Activated CD8-positive, alpha-beta memory T cell treated with anti-CD3 and anti-CD28 coated beads, Interleukin-2, amount 50 U/mL, for 1 hour (primary cell): ENCODE results near the gene FAAP20.

Experiments used
- DNase-seq: peaks from one replicate; pipeline ENCODE4 v3.0.0-alpha.2; 2020; ENCODE audit errors: extremely low read depth

FAAP20 gene

GRCh38 chr1:2194319-2194897, at the start of gene FAAP20:
FAAP20 (minus strand) TSS chr1:2194772; CDS start chr1:2194749, 23 bp downstream.
- no peak for DNase-seq

DNA sequence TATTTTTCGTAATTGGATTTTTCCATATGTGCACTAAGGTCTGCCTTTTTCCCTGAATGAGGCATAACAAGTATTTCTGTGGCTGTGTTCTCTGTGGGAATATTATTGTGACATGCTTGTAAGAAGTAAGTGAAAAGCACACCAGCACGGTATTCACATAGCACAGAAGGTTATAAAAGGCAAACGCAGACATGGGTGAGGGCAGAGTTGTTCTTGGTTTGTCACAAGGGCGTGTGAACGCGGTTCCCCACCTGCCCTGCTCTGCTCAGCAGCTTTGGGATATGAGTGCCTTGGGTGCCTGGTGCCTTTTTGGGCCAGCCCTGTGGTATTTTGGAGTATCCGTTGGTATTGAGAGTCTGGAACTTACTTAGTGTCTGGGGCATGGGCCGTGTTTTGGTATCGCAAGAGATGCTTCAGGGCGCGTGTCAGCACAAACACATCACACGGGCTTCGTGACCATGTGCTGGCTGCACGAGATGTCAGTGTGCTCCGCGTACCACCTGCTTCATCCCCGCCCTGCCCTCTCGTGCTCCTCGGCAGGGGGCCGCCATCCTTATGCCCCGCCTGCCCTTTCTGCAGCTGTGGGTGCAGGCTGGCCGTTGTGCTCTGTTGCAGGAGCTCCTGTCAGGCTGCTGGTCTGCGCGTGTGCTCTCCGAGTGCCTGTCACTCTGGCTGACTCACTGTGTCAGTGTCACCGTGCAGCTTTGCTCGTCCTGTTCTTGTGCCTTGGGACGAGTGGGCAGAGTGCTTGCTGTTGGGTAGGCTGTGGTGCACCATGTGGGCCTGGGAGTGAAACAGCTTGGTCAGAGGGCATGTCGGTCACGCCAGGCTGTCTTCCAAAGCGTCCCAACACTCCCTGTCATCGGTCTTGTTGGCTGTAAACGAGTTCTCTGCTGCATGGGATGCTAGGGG, 48.5 kb upstream of the FAAP20 start:
- no peak for DNase-seq

GRCh38 chr1:2241820-2242219, 47.2 kb upstream of the FAAP20 start:
- DNase-seq: no peak

DNA sequence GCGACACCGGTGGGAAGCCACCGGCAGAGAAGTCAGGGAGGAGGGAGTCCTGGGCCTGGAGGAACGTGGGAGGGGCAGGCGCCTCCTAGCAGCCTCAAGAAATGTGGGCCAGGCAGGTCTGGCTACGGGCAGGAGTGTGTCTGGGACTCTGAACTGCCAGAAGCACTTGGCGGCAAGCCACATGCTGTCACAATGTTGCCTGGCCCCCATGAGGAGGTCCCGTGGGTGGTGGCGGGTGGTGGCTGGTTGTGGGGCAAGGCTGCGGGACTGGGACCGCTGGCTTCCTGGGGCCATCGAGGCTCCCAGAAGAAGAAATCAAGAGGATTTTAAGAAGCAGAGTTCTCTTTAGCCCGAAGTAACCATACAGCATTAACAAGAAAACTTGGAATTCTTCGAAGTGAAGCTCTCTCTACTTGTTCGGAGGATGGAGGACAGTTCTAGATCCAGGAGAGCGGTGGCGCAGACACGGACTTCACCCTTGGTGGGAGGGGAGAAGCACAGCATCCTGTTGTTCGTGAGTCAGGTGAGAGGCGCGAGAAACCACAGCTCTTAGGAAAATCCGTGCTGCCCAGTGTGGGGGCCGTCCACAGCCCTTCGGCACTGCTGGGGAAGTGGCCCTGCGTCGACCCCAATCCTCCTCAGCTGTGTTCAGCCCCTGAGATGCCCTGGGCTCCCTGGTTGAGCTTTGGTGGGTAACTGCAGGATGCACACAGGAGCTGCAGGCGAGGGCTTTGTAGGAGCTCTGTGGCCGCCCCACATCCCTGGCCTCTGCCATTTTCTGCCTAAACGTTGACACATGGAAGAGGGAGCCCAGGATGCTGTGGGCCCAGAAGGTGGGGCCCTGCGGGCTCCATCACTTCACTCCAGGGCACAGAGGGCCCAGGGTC, 45.9 kb upstream of the FAAP20 start:
- no peak for DNase-seq

DNA sequence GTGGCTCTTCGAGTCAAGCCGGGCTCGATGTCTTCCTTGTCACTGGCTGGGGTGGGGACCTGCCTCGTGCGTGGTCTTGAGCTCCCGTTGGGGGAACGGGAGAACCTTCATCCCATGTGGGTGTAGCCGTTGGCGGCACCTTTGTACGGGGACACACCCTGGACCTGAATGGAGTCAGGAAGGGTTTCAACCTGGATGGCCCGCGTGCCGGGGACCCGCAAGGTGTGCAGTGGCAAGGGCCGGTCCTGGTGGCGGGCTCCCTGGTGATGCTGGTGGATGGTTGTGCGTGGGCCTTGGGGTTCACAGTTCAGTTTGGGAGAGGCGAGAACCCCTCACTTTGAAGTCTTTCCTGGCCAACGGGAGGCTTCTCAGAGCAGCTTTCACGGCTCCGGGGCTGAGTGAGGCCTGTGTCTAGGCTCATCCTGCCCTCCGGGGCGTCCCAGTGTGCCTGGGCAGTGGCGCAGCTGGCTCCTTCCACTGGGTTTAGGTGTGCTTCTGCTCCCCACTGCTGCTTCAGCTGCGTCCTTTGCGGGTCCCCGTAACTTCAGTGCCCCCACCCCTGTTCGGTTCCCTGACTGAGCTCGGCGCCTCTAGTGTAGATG, 44.9 kb upstream of the FAAP20 start:
- DNase-seq: no peak

DNA sequence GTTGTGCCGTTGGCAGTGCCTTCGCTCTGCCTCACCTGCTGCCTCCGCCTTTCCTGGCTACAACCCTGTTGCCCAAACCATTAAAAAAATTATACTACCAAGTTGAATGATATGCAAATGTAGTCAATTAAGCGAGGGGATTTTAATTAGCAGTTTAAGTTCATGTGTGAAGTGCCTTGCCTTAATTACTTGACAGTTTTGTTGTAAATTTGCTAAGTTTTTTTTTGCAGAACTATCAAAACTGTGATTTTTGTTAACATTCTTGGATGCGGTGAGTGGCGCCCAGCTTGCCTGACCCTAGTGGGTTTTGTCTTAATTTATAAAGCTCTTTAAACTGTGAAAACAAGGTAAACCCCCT, 44.4 kb upstream of the FAAP20 start:
- DNase-seq: no peak

GRCh38 chr1:2238361-2239012, 43.9 kb upstream of the FAAP20 start:
- DNase-seq: no peak

DNA sequence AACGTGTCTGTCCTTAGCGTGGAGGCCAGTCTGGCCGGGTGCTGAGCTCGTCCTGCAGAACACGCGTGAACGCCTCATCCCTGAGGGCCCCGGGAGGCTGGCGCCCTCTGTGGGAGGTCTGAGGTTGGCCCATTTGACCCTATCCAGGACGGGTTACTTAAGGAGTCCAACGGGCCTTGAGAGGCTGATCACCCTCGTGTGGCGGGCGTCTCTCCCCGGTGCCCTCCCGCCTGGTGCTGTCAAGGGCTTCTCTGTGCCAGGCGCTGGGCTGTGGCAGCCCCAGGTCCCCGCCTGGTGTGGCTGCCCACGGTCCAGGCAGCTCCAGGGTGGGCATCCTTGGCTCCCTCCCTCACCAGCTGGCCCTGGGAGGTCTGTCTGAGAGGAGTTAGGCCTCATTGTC, 43.2 kb upstream of the FAAP20 start:
- no peak for DNase-seq

DNA sequence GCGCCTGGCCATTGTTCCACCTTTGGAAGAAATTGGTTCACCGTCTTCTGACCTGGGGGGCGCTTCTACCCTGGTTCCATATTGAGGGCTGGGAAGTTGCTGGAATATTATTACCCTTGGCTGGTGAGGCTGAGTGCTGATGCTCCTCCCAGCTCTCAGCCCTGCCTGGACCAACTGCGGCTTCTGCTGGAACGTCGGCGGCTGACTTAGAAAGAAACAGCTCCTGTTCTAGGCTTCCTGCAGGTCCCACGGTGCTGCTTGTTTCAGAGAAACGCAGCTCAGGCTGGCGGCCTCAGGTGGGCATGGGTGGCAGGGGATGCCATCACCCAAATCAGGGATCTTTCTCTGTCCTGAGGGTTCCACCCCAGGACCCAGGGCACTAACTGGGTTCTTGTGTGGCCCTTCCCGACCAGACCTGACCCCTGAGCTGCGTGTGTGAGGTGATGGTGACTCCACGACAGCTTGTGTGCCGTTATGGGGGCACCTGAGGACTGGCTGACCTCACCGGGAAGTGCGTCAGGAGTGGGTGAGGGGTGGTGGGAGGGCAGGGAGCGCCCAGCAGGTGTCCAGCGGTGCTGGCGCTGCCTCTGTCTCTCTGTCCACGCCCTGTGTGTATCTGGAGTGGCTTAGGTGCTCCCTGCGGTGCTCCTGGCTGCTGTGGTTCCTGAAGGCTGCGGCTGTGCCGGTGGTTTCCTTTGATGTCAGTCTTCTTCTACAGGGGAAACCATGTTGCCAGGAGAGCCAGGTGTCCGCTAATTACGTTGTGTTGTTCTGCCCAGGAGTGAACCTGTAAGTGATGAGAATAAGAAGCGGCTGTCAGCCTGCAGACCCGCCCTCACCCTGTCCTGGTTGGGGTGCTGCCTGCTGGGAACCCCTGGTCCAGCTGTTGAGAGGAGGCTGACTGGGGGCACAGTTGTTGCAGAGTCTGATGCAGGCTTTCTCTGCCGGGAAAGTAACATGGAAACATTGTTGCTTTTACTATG, 42.4 kb upstream of the FAAP20 start:
- DNase-seq: no peak

DNA sequence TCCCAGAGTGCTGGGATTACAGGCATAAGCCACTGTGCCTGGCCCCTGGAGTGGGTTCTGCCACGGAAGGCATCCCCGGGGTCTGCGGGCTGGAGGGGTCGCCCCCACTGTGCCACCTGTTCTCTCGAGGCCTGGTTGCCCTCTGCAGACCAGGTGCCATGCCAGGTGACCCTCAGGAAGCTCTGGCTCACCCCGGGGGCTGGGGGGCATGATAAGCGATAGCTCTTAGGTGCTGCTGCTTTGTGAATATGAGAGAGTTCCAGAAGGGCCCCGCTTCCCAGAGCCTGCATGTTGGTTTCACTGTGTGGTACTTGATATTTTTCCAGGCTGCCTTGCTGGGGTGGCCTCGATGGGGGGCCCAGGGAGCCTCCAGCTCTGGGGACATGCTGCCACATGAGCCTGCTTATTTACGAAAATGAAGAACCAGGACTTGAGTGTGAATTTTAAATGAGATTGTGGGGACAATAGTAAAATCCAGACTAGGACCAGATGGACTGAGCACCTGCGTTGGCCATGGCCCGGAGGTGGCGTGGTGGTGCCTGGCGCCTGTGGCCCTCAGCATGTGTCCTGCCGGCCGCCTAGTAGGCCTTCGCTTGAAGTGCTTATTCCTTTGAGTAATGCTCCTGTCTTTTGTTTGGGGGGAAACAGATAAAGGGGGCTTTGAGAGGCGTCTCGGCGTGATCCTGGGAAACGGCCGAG, 40.9 kb upstream of the FAAP20 start:
- DNase-seq: no peak

GRCh38 chr1:2234762-2235113, 40.2 kb upstream of the FAAP20 start:
- DNase-seq: no peak

DNA sequence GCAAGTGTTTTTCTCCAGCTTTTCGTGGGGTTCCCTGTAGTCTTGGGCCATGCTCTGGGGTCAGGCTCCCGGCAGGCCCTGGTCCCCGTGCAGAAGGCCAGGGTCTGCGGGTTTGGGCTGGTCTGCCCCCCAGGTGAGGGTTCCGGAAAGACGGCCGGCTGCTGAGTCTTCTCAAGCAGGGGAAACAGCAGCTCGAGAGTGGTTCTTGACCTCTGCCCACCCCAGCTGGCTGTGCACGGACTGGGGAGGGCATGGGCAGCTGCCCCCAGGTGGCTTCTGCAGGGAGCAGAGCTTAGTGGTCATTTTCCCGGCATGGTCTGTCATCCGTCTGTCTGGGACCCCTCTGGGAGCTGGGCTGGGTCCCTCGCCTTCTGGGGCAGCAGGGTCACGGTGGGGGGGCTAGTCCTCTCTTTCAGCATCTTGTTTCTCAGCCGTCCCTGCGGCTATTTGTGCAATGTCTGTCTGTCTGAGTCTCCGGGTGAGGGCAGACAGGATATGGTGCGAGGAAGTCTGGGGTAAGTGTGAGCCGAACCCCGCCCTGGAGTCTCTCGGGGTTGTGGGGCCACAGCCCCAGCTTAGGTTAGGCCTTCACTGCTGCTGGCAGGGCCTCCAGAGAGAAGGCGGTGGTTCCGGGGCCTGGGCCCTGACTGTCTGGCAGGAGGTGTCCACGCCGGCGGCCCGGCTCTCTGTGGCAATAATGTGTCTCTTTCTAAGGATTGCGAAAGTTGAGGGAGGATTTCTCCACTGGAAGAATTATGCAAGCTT, 39.6 kb upstream of the FAAP20 start:
- DNase-seq: no peak

- no peak for DNase-seq
These were observed 38.9 kb upstream of the FAAP20 start for GRCh38 chr1:2233468-2233867.

GRCh38 chr1:2232916-2233438, 38.4 kb upstream of the FAAP20 start:
- no peak for DNase-seq

- DNase-seq: no peak
These were observed 37.8 kb upstream of the FAAP20 start for GRCh38 chr1:2232255-2232915.

DNA sequence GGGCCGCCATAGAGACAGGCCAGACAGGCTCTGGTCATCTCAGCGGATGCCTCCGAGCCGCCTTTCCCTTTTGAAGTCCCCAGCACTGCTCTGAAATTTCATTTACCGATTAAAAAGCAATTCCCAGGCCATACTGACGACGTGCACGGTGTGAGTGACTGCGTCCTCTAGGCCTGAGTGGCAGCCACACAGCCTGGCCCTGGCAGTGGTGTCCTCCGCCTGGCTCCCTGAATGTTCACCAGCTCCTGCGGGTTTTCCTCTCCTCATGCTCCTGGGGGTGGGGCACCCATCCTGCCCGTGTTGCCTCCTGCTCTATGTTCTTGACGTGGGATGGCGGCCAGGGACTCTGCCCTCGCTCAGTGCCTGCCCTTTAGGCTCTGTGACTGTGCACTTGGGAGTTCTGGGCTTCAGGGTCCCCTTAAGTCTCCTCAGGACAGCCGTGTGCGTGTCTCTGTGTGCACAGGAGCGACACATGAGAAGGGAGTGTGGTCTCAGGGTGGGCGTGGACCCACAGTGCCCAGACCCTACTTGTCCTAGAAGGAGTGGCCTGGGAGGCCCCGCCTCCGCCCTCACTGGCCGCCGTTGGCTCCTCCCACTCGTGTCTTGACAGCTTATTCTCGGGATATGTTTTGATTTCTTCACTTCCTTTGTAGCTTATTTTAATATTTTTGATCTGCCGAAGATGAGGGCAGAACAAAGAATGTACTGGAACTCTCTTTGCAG, 37.1 kb upstream of the FAAP20 start:
- DNase-seq: no peak

- DNase-seq: no peak
These were observed 36.4 kb upstream of the FAAP20 start for GRCh38 chr1:2230781-2231531.
